GM12878 (cell line): ENCODE data around the gene TAGLN3. TPM values are rescaled to one million over a fixed set of nuclear protein-coding genes. Genes with fewer than 3 reads are reported as not detected.
A peak's percentile ranks its signal among the peaks of the same experiment; 100 is the strongest.

Experiments
- CBFB ChIP-seq: IDR thresholded peaks from 2 replicates; pipeline ENCODE4 v1.6.1; 2016; ENCODE audit warnings: antibody characterized with exemption, low read depth
- CHD1 ChIP-seq: IDR thresholded peaks from 2 replicates; pipeline ENCODE4 v1.6.1; 2012; ENCODE audit warnings: low read depth, low read length, improper control_type of control experiment
- CREB1 ChIP-seq: IDR thresholded peaks from 2 replicates; pipeline ENCODE4 v1.6.1; 2012; ENCODE audit warnings: low read depth, mild to moderate bottlenecking, inconsistent platforms
- EED ChIP-seq: sonication (generic); IDR thresholded peaks from 2 replicates; pipeline ENCODE4 v1.6.1; 2016; ENCODE audit warnings: antibody characterized with exemption, low read depth
- ETV6 ChIP-seq, 2 experiments: fragments of 450-650 bp in 1 of 2; IDR thresholded peaks in 1 of 2; conservative IDR thresholded peaks in 1 of 2; 2 replicates each; pipeline ENCODE4 v1.6.1; 2014; ENCODE audit warnings: antibody characterized with exemption in 1 of 2, borderline replicate concordance in 1 of 2, low read depth in 1 of 2, mild to moderate bottlenecking in 1 of 2, moderate library complexity in 1 of 2
- HDGF ChIP-seq: fragments of 450-650 bp; IDR thresholded peaks from 2 replicates; pipeline ENCODE4 v1.6.1; 2016; ENCODE audit warnings: antibody characterized with exemption
- MEF2A ChIP-seq: IDR thresholded peaks from 2 replicates; pipeline ENCODE4 v1.6.1; 2011; ENCODE audit warnings: low read depth, mild to moderate bottlenecking, low read length, moderate library complexity; ENCODE audit not compliant: insufficient read depth
- MXI1 ChIP-seq: fragments of 150-350 bp; IDR thresholded peaks from 2 replicates; pipeline ENCODE4 v1.6.1; 2011; ENCODE audit warnings: low read depth, mild to moderate bottlenecking, inconsistent platforms, low read length, improper control_type of control experiment
- SMARCA5 ChIP-seq: fragments of 450-650 bp; IDR thresholded peaks from 2 replicates; pipeline ENCODE4 v1.6.1; 2017; ENCODE audit warnings: mild to moderate bottlenecking
- YY1 ChIP-seq: IDR thresholded peaks from 2 replicates; pipeline ENCODE4 v1.6.1; 2011; ENCODE audit warnings: low read depth, mild to moderate bottlenecking, low read length
- ZNF622 ChIP-seq: fragments of 450-650 bp; IDR thresholded peaks from 2 replicates; pipeline ENCODE4 v1.6.1; 2017; ENCODE audit warnings: mild to moderate bottlenecking, inconsistent platforms
- polyA plus RNA-seq, 11 experiments: library from polyadenylated mRNA; depleted of rRNA in 4 of 11; unstranded in 6 of 11; stranded (reverse) in 5 of 11; fragments of >200 nt; fragmentation: Nextera tagmentation in 4 of 11; fragmentation: Illumina TruSeq in 1 of 11; extraction: Ambion mirVana in 4 of 11; extraction: Trizol in 1 of 11; gene quantifications; 1 replicate in 1 of 11; 2 replicates in 10 of 11; pipeline versions ENCODE4 v1.2.1 to v1.2.3, GENCODE V29; 2011 to 2016; ENCODE audit warnings: inconsistent platforms in 2 of 11, missing spikeins in 2 of 11, low read depth in 1 of 11
- total RNA-seq, 4 experiments: library from RNA; depleted of rRNA in 3 of 4; stranded (reverse); fragments of >200 nt in 3 of 4; fragmentation: Illumina TruSeq in 1 of 4; extraction: Trizol in 1 of 4; gene quantifications; 2 replicates each; pipeline versions ENCODE4 v1.2.1 to v1.2.3, GENCODE V29; 2013 to 2021
- TF ChIP-seq, protein P1 (sequence below): fragments of 450-650 bp; IDR thresholded peaks from 2 replicates; pipeline ENCODE4 v1.6.1; 2018; ENCODE audit warnings: mild to moderate bottlenecking, low read depth, moderate library complexity; ENCODE audit not compliant: partially characterized antibody
- TF ChIP-seq, protein P2 (sequence below): fragments of 450-650 bp; IDR thresholded peaks from 2 replicates; pipeline ENCODE4 v1.6.1; 2016; ENCODE audit warnings: mild to moderate bottlenecking
- TF ChIP-seq, protein P3 (sequence below), 3 experiments: IDR thresholded peaks in 2 of 3; conservative IDR thresholded peaks in 1 of 3; 2 replicates each; pipeline ENCODE4 v1.5.1; 2011; ENCODE audit warnings: low read depth in 3 of 3, low read length in 3 of 3, mild to moderate bottlenecking in 3 of 3, control low read depth in 2 of 3, moderate library complexity in 2 of 3, inconsistent platforms in 1 of 3, mixed read lengths in 1 of 3; ENCODE audit not compliant: control insufficient read depth in 2 of 3, insufficient read depth in 1 of 3; ENCODE audit errors: extremely low read depth in 1 of 3
- TF ChIP-seq, protein P4 (sequence below): IDR thresholded peaks from 2 replicates; pipeline ENCODE4 v1.6.1; 2011; ENCODE audit warnings: low read depth, low read length, improper control_type of control experiment, borderline replicate concordance

The TAGLN3 gene
- total and polyA plus RNA-seq, 10 of the 15 experiments (the other 5 are each of a cell fraction or from before 2014, with no cell fraction given): 0.06 to 0.53 (median 0.12) TPM; not detected in 3

DNA sequence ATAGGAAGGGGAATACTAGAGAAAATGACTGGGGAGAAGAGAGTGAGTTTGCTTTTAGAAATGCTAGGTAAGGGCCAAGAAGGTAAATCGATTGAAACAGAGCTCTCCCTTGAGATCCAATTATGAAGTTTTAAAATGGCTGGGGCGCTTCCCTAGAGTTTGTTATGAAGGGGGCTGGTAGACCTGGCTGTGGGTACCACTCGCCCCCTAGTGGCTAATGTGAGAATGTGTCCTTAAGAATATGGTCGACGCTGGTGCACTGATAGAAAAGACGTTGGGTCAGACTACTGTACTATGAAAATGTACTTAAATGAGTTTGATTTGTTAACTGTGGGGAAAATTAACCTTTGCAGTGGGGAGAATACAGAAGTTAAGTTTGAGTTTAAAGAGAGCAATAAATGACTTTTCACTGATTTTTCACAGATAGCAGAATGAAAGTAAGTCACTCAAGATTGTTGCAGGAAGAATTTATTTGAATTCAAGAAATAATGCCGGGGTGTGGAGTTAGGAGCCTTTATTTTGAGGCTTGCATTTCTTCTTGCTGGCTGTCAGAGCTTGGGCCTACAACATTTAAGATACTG is 45.0 kb downstream of the TAGLN3 start (continued):
- TF ChIP-seq SMARCA5: no peak
- TF ChIP-seq YY1: peak; percentile 89
- no peak for TF ChIP-seq MXI1
- TF ChIP-seq, protein P1, sequence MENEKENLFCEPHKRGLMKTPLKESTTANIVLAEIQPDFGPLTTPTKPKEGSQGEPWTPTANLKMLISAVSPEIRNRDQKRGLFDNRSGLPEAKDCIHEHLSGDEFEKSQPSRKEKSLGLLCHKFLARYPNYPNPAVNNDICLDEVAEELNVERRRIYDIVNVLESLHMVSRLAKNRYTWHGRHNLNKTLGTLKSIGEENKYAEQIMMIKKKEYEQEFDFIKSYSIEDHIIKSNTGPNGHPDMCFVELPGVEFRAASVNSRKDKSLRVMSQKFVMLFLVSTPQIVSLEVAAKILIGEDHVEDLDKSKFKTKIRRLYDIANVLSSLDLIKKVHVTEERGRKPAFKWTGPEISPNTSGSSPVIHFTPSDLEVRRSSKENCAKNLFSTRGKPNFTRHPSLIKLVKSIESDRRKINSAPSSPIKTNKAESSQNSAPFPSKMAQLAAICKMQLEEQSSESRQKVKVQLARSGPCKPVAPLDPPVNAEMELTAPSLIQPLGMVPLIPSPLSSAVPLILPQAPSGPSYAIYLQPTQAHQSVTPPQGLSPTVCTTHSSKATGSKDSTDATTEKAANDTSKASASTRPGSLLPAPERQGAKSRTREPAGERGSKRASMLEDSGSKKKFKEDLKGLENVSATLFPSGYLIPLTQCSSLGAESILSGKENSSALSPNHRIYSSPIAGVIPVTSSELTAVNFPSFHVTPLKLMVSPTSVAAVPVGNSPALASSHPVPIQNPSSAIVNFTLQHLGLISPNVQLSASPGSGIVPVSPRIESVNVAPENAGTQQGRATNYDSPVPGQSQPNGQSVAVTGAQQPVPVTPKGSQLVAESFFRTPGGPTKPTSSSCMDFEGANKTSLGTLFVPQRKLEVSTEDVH: no peak
- TF ChIP-seq, protein P2, sequence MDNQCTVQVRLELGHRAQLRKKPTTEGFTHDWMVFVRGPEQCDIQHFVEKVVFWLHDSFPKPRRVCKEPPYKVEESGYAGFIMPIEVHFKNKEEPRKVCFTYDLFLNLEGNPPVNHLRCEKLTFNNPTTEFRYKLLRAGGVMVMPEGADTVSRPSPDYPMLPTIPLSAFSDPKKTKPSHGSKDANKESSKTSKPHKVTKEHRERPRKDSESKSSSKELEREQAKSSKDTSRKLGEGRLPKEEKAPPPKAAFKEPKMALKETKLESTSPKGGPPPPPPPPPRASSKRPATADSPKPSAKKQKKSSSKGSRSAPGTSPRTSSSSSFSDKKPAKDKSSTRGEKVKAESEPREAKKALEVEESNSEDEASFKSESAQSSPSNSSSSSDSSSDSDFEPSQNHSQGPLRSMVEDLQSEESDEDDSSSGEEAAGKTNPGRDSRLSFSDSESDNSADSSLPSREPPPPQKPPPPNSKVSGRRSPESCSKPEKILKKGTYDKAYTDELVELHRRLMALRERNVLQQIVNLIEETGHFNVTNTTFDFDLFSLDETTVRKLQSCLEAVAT: 0 out of 2 replicates have a peak, but pooled peaks have one; percentile 19
- no peak for TF ChIP-seq EED
- no peak for TF ChIP-seq CHD1
- no peak for TF ChIP-seq CREB1
- TF ChIP-seq MEF2A: no peak
- no peak for TF ChIP-seq CBFB
- no peak for TF ChIP-seq ETV6 (conservative IDR thresholded peaks at IDR 0.05 in 1 of 2, IDR thresholded peaks at IDR 0.05 in 1 of 2; ENCODE audit: borderline replicate concordance in 1 of 2, low read depth in 1 of 2)
- TF ChIP-seq, protein P3, sequence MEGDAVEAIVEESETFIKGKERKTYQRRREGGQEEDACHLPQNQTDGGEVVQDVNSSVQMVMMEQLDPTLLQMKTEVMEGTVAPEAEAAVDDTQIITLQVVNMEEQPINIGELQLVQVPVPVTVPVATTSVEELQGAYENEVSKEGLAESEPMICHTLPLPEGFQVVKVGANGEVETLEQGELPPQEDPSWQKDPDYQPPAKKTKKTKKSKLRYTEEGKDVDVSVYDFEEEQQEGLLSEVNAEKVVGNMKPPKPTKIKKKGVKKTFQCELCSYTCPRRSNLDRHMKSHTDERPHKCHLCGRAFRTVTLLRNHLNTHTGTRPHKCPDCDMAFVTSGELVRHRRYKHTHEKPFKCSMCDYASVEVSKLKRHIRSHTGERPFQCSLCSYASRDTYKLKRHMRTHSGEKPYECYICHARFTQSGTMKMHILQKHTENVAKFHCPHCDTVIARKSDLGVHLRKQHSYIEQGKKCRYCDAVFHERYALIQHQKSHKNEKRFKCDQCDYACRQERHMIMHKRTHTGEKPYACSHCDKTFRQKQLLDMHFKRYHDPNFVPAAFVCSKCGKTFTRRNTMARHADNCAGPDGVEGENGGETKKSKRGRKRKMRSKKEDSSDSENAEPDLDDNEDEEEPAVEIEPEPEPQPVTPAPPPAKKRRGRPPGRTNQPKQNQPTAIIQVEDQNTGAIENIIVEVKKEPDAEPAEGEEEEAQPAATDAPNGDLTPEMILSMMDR (IDR thresholded peaks at IDR 0.05 in 2 of 3, conservative IDR thresholded peaks at IDR 0.05 in 1 of 3; ENCODE audit: control insufficient read depth in 2 of 3, extremely low read depth in 1 of 3, insufficient read depth in 1 of 3, low read depth in 3 of 3, low read length in 3 of 3): peak; percentile 80 to 92 (median 86)
- TF ChIP-seq, protein P4, sequence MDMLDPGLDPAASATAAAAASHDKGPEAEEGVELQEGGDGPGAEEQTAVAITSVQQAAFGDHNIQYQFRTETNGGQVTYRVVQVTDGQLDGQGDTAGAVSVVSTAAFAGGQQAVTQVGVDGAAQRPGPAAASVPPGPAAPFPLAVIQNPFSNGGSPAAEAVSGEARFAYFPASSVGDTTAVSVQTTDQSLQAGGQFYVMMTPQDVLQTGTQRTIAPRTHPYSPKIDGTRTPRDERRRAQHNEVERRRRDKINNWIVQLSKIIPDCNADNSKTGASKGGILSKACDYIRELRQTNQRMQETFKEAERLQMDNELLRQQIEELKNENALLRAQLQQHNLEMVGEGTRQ: no peak
- TF ChIP-seq HDGF: no peak
- no peak for TF ChIP-seq ZNF622
